Left lung (tissue), 10 donors: ENCODE data around the gene MYO1G. TPM values are rescaled to one million over a fixed set of nuclear protein-coding genes. Genes with fewer than 3 reads are reported as not detected.

Source experiments
- ATAC-seq: fragments of 200-7000 bp; cut with Tn5 transposase; one replicate; pipeline ENCODE4 v1.9.1; 2020; ENCODE audit warnings: moderate library complexity
- DNase-seq, 4 donors: peaks; one replicate each; pipeline ENCODE4 v3.0.0-alpha.2; 2013 to 2020
- H3K27ac ChIP-seq, 2 donors: fragments of 200-600 bp; sonication (generic) in 1 of 2; one replicate each; pipeline versions ENCODE4 v1.5.0 to v1.8.0; 2020 to 2021
- H3K27me3 ChIP-seq, 2 donors: fragments of 200-600 bp; sonication (generic) in 1 of 2; one replicate each; pipeline versions ENCODE4 v1.5.0 to v1.8.0; 2020 to 2021
- H3K36me3 ChIP-seq, 2 donors: fragments of 200-600 bp; sonication (generic) in 1 of 2; one replicate each; pipeline versions ENCODE4 v1.5.0 to v1.8.0; 2020 to 2021
- H3K4me1 ChIP-seq, 2 donors: fragments of 200-600 bp; one replicate each; pipeline ENCODE4 v1.8.0; 2021
- H3K4me3 ChIP-seq, 2 donors: fragments of 200-600 bp; sonication (generic) in 1 of 2; one replicate each; pipeline versions ENCODE4 v1.5.0 to v1.8.0; 2020 to 2021; ENCODE audit warnings: mild to moderate bottlenecking in 1 of 2
- H3K9me3 ChIP-seq, 2 donors: fragments of 200-600 bp; sonication (generic) in 1 of 2; one replicate each; pipeline versions ENCODE4 v1.5.0 to v1.8.0; 2020 to 2021
- intact Hi-C, 2 donors: fragments of 100-400 bp; cut with DNase I; formaldehyde crosslinking; loops; one replicate each; pipeline versions ENCODE4 v1.11.2 to v1.14.2; 2022
- polyA plus RNA-seq, 6 donors: library from polyadenylated mRNA; unstranded; fragments of 120-200 nt; gene quantifications; one replicate each; pipeline ENCODE4 v1.2.1, GENCODE V29; 2013; ENCODE audit not compliant: insufficient read length in 6 of 6
- total RNA-seq, 2 donors: library from RNA; stranded (reverse); fragmentation: NEBNext Ultra II Directional; extraction: Animal tissue kit (Norgen Biotek cat#: 25700); gene quantifications; one replicate each; pipeline ENCODE4 v1.2.1, GENCODE V29; 2021
- TF ChIP-seq, protein P1 (sequence below), 2 donors: fragments of 200-600 bp; sonication (generic) in 1 of 2; IDR thresholded peaks; one replicate each; pipeline versions ENCODE4 v1.5.0 to v1.8.0; 2021; ENCODE audit warnings: antibody characterized with exemption in 2 of 2
- donor health status: DM: no; HTN: yes; CAD: no.
- donor health status: DM: no; HTN: no; CAD: no.

Gene MYO1G
- total and polyA plus RNA-seq, 8 donors: 1.1 to 40.9 (median 1.6) TPM

- intact Hi-C loops: loop anchor here in 1 of 2 donors (10.0 kb wide), 1 partner anchor 169 kb away; no protein-coding TSS in a partner anchor
- ATAC-seq (no peak), DNase-seq (peak in 1 of 4 donors; percentile 68)
- Histone ChIP-seq H3K4me3 (no peak overlapping the region), H3K4me1 (no peaks in the 10 kb centered on the region), H3K9me3 (no peaks in the 10 kb centered on the region), H3K27me3 (peaks cover 0 to 17% of the 10 kb centered on the region in 2 donors), H3K36me3 (peaks cover 0 to 92% of the 10 kb centered on the region in 2 donors), H3K27ac (no peak overlapping the region)
- TF ChIP-seq, protein P1, sequence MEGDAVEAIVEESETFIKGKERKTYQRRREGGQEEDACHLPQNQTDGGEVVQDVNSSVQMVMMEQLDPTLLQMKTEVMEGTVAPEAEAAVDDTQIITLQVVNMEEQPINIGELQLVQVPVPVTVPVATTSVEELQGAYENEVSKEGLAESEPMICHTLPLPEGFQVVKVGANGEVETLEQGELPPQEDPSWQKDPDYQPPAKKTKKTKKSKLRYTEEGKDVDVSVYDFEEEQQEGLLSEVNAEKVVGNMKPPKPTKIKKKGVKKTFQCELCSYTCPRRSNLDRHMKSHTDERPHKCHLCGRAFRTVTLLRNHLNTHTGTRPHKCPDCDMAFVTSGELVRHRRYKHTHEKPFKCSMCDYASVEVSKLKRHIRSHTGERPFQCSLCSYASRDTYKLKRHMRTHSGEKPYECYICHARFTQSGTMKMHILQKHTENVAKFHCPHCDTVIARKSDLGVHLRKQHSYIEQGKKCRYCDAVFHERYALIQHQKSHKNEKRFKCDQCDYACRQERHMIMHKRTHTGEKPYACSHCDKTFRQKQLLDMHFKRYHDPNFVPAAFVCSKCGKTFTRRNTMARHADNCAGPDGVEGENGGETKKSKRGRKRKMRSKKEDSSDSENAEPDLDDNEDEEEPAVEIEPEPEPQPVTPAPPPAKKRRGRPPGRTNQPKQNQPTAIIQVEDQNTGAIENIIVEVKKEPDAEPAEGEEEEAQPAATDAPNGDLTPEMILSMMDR (IDR thresholded peaks at IDR 0.05): no peak
Observed at GRCh38 chr7:44965937-44966730, 12.7 kb downstream of the MYO1G start.

GRCh38 chr7:44965441-44965903 lies 13.3 kb downstream of the MYO1G start:
- Histone ChIP-seq H3K27ac (no peak overlapping the region), H3K4me3 (no peak overlapping the region), H3K27me3 (peaks cover 0 to 17% of the 10 kb centered on the region in 2 donors), H3K4me1 (no peaks in the 10 kb centered on the region), H3K9me3 (no peaks in the 10 kb centered on the region), H3K36me3 (peaks cover 0 to 85% of the 10 kb centered on the region in 2 donors)
- TF ChIP-seq, protein P1 (IDR thresholded peaks at IDR 0.05): no peak
- ATAC-seq (no peak), DNase-seq (no peak)
- intact Hi-C loops: loop anchor here in 1 of 2 donors (10.0 kb wide), 1 partner anchor 169 kb away; no protein-coding TSS in a partner anchor

DNA sequence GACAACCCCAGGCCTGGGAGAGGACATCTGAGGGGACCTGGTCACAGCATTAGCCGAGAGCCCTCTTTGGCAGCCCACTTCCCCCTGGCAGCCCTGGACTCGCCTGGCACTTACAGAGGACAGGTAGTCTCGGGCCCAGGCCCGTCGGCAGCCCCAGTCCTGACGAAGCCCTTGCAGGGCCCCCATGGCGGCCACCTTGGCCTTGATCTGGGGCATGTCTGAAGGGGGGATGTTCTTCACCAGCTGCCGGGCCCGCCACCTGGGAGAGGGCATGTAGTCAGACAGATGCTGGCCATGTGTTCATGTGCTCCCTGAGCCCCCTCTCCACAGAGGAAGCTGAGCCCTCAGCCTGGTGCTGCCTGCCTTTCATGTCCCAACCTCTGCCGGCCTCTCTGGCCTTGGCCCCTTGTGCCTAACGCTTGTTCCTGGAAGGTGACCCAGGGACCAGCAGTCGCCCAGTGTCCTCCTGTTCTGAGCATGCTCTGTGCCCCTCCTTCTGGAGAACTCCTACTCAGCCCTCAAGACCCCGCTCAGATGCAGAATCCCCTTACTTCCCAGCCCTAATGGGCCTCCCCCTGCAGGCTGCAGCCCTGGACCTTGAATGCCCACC lies 13.9 kb downstream of the MYO1G start:
- ATAC-seq: no peak
- intact Hi-C loops: loop anchor here in 1 of 2 donors (10.0 kb wide), 1 partner anchor 170 kb away; no protein-coding TSS in a partner anchor

DNA sequence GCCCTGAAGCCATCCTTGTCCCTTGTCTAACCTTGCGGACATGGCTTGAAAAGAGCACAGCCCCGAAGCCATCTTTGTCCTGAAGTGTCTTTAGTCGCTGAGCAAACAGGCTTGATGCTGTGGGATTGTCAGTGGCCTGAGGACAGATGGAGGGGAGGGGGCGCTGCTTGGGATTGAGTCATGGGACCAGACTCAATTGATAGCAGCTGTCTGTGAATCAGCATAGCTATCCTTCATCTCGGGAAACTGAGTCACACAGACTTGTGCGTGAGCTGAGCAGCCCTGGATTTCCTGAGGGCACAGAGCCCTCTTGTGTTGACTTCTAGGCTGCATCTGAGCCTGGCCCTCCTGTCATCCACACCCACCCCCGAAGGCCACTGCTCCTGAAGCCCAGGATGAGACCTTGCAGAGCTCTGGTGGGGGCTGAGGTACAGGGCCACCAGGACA lies 14.4 kb downstream of the MYO1G start:
- Histone ChIP-seq H3K36me3 (peaks cover 0 to 75% of the 10 kb centered on the region in 2 donors), H3K27ac (no peak overlapping the region), H3K9me3 (no peaks in the 10 kb centered on the region), H3K4me1 (no peaks in the 10 kb centered on the region), H3K27me3 (peaks cover 0 to 22% of the 10 kb centered on the region in 2 donors), H3K4me3 (no peak overlapping the region)
- DNase-seq (no peak), ATAC-seq (no peak)
- intact Hi-C loops: loop anchor here in 1 of 2 donors (10.0 kb wide), 1 partner anchor 170 kb away; no protein-coding TSS in a partner anchor
- TF ChIP-seq, protein P1 (IDR thresholded peaks at IDR 0.05): no peak

More for the DNA sequence above, 13.9 kb downstream of the MYO1G start:
- H3K4me1 ChIP-seq: no peaks in the 10 kb centered on the region
- DNase-seq: no peak
- no peak overlapping the region for H3K4me3 ChIP-seq
- no peaks in the 10 kb centered on the region for H3K9me3 ChIP-seq
- peaks cover 0 to 21% of the 10 kb centered on the region in 2 donors for H3K27me3 ChIP-seq
- TF ChIP-seq, protein P1 (IDR thresholded peaks at IDR 0.05): no peak
- H3K27ac ChIP-seq: no peak overlapping the region
- peaks cover 0 to 80% of the 10 kb centered on the region in 2 donors for H3K36me3 ChIP-seq
